Fibroblast of pulmonary artery (primary cell): ENCODE measurements around the gene ALPL.

ENCODE experiments used
- DNase-seq: peaks from one replicate; pipeline ENCODE4 v3.0.0-alpha.2; 2010; ENCODE audit warnings: low read depth
- H3K4me3 ChIP-seq: replicated peaks from 2 replicates; pipeline ENCODE4 v1.5.1; 2011; ENCODE audit warnings: low read depth, mild to moderate bottlenecking, control low read depth, low read length, moderate library complexity
- CTCF ChIP-seq: IDR thresholded peaks from 2 replicates; pipeline ENCODE4 v1.5.1; 2011; ENCODE audit warnings: mild to moderate bottlenecking, control low read depth, low read length, inconsistent platforms; ENCODE audit errors: missing control alignments

Gene ALPL

GRCh38 chr1:21536218-21536617 lies 27.0 kb downstream of the ALPL start:
- DNase-seq: peak; percentile 18
- no peak for TF ChIP-seq CTCF

GRCh38 chr1:21537511-21537931 lies 28.3 kb downstream of the ALPL start:
- no peak for DNase-seq
- H3K4me3 ChIP-seq: no peak overlapping the region
- TF ChIP-seq CTCF: no peak

More at GRCh38 chr1:21536218-21536617, 27.0 kb downstream of the ALPL start:
- H3K4me3 ChIP-seq: no peak overlapping the region

GRCh38 chr1:21537932-21538630 lies 28.9 kb downstream of the ALPL start:
- DNase-seq: peak; percentile 6
- TF ChIP-seq CTCF: no peak
- H3K4me3 ChIP-seq: no peak overlapping the region

- H3K4me3 ChIP-seq: no peak overlapping the region
- no peak for DNase-seq
- peak; percentile 13 for TF ChIP-seq CTCF
Observed at GRCh38 chr1:21539933-21540332, 30.7 kb downstream of the ALPL start.

GRCh38 chr1:21541329-21541728 lies 32.1 kb downstream of the ALPL start:
- no peak overlapping the region for H3K4me3 ChIP-seq
- no peak for TF ChIP-seq CTCF
- DNase-seq: no peak

- no peak for TF ChIP-seq CTCF
- peak; percentile 45 for DNase-seq
- no peak overlapping the region for H3K4me3 ChIP-seq
Observed at GRCh38 chr1:21541835-21542234, 32.6 kb downstream of the ALPL start.

- TF ChIP-seq CTCF: no peak
- H3K4me3 ChIP-seq: no peak overlapping the region
- DNase-seq: no peak
Observed at GRCh38 chr1:21543598-21543997, 34.4 kb downstream of the ALPL start.
